GM21825 (cell line): Measurements from ENCODE around the gene DUT.

Source experiments
- ATAC-seq: cut with Tn5 transposase; IDR thresholded peaks from one replicate; pipeline ENCODE4 v1.9.1; 2021; ENCODE audit warnings: mild to moderate bottlenecking, moderate library complexity; ENCODE audit not compliant: unreplicated experiment

The DUT gene

DNA sequence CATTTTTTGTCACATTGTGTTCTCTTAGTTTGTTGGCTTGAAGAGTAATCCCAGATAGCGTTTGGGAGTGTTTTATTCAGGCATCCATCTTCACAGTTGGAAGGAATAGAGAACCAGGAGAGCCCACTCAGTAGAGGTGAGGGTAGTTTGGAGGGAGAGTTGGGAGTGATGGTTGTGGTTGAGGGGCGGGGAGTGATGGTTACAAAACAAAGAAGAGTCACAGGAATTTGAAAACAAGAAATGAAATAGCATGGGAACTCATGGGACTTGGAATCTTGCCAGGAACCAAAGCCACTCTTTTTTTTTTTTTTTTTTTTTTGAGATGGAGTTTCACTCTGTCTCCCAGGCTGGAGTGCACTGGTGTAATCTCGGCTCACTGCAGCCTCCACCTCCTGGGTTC, 36.3 kb downstream of the DUT start:
- ATAC-seq, result no peak

DNA sequence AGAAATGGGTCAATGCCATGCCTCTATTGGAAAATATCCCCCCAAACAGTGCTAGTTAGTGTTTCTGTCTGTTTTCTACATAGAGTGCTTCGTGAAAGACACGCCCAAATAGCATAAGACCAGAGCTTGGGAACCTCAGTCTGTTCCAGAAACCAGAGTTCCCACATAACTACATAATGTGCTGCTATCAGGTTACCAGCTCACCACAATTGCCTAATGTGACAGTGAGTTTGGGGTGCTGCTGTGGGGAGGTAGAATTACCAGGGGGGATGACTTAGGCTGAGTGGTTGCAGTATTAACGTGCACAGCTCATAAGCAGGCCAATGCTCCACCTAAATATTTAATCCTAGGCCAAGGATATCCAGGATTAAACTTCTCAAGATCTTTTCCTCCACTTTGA, 39.2 kb downstream of the DUT start:
- ATAC-seq, result no peak

DNA sequence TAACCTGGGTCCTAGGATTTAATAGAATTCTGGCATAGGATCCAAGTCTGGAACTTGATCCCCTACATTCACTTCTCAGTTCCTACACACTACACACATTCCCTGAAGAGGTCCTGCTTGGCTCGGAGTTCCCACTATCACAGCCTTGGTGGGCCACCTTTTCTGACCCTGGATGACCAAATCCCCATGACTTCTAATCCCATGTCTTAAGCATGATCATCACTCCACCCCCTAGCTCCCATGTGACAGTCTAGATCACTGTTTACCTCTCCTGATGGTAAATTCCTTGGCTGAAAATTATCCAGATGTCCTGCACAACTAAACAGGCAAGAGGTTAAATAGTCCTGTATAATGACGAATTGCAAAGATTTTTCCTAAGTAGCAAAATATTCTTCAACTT, 40.3 kb downstream of the DUT start:
- ATAC-seq, result no peak

DNA sequence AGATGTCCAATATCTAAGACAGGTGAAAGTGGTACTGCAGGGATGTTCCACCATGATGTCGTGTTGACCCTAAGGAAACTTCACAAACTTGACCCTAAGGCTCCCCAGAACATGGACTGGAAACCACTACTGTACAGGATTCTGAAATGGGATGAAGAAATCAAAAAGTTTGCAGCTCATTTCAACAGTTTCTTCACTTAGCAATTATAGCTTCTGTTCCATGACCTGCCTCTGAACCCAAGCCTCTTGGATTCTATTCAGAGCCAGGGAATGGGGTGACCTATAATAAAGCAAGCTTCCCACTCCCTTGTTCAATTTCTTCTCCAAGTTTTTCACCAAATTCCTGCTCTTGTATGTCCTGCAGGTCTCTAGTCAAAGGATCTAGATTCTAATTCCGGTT, 40.7 kb downstream of the DUT start:
- ATAC-seq, result no peak

DNA sequence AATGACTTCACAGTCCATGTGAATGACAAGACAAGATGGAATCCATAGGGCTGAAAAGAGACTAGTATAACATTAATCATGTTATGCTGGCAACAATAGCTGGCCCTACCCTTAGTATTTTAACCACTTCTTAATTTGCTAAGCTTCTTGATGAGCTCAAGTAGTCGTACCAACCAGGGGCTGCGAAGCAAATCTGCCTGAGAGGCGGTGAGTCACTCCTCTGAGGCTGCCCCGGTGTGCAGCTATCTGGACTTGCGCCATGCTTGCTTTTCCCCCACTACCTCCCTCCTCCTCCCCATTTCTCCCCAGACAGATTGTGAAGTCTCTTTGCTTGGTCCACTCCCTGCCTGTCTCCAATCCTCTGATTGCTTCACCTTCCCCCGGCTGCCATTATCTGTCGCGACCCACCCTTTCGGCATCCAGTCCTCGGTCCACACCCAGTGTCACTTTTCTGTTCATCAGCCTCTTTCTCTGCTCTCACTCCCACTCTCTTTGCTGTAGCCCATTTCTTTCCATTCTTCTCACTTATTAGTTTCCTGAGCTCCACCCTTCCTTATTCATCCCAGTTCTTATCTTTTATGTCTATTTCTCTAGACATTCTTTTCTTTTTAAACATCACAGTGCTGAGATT, 42.7 kb downstream of the DUT start:
- no peak for ATAC-seq

DNA sequence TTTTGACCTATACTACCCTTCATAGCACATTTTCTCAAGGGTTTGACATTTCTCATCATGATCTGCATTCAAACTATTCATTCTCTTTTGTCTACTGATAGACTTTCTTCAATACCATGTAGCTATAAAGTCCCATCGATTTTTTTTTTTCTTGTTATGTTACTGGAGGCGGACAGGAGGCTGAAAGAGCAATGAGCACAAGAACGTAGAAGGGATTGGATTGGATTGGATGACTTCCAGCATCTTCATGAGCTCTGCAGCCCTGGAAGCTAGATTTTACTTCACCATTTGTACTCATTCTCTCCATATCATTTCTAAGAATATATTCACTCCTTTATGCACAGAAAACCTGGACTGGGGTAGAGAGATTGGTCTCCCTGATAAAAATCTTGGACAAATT, 43.2 kb downstream of the DUT start:
- ATAC-seq, result no peak

DNA sequence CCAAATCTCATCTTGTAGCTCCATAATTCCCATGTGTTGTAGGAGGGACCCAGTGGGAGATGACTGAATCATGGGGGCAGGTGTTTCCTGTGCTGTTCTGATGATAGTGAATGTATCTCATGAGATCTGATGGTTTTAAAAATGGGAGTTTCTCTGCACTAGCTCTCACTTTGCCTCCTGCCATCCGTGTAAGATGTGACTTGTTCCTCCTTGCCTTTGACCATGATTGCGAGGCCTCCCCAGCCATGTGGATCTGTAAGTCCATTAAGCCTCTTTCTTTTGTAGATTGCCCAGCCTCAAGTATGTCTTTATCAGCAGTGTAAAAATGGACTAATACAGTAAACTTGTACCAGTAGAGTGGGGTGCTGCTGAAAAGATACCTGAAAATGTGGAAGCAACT, 44.5 kb downstream of the DUT start:
- no peak for ATAC-seq

DNA sequence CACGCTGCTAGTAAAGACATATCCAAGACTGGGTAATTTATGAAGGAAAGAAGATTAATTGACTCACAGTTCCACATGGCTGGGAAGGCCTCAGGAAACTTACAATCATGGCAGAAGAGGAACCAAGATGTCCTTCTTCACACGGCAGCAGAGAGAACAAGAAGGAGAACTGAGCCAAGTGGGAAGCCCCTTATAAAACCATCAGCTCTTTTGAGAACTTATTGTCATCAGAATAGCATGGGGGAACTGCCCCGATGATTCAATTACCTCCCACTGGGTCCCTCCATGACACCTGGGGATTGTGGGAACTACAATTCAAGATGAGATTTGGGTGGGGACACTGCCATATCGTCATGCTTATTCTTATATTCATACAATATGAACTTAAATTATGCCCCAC, 49.0 kb downstream of the DUT start:
- ATAC-seq, result no peak

DNA sequence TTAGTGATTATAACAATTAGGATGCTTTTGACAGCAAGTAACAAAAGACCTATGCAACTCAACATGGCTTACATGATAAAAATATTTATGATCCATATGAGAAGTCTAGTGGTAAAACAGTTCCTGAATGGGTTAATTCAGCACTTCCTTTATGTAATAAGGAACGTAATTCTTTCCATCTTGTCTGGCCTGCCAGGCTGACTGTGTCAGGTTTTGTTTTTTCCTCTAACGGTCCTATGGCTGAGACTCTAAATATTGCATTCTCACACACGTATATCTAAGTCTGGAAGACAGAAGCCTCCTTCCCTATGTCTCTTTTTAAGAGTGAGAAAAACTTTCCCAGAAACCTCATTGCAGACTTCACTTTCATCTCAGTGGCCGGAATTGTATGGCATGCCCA, 50.6 kb downstream of the DUT start:
- ATAC-seq, result no peak

DNA sequence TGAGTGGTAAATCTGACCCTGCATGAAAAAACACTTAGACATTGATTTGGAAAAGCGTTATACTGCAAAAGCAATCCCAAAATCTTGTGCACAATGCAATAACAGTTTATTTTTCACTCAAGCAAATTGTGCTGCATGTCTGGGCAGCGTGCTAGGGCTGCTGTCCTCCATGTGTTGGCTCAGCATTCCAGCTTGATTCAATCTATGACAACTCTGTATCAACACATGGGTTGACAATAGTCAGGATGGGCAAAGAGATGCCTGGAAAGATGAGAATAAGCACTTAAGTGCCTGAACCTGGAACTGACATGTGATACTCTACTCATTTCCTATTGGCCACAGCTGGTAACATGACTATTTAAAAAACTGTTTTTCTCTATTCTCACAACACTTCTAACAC, 51.8 kb downstream of the DUT start:
- no peak for ATAC-seq

DNA sequence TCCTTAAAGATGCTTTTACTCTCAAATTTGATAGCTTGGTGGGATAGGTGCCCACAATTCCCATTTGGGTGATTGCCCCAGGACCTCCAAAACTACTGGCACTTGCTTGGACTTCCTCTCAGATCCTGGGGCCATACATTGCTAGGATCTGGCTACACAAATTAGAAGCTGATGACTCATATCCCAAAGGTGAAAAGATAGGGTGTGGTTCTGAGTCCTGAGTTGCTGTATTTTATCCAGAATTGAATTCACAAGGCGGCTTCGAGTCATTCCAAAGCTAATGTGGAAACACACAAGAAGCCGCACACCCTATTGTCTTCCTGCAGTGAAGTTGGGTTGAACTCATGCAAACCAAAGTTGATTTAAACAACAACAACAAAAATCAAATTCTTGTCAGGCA, 53.4 kb downstream of the DUT start:
- ATAC-seq, result no peak

DNA sequence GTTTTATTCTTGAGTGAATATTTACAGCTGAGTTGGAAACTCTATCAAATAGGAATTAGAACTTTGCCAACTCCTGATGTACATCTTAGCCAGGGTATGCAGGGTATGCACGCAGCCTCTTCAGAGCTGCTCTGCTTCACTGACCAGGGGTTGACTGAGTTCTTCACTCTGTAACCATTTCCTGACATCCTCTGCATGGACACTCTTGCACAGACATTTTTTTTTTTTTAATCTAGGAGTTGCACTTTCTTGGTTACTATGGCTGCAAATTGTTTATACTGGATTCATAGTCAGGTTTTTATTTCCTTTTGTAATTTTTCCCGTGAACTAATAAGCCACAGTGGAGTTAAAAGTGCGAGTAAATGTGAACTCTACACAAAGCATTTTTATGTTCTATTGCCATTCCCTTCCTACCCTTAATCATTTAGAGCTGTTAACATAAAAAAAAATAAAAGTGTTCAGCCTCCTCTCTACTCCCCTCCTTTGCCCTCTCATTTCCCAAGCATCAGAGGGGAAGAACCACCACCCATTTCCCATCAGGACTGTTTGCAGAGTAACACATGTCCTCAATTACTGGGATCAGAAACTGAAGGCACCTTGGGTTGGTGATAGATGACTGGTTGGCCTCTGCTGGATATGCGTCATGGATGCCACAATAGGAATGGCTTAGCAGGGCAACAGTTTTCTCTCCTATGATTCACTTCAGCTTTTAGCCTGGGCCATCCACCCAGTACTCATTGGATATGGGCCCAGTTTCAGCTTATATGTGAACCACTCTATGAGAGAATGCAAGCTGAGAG, 54.0 kb downstream of the DUT start:
- no peak for ATAC-seq

DNA sequence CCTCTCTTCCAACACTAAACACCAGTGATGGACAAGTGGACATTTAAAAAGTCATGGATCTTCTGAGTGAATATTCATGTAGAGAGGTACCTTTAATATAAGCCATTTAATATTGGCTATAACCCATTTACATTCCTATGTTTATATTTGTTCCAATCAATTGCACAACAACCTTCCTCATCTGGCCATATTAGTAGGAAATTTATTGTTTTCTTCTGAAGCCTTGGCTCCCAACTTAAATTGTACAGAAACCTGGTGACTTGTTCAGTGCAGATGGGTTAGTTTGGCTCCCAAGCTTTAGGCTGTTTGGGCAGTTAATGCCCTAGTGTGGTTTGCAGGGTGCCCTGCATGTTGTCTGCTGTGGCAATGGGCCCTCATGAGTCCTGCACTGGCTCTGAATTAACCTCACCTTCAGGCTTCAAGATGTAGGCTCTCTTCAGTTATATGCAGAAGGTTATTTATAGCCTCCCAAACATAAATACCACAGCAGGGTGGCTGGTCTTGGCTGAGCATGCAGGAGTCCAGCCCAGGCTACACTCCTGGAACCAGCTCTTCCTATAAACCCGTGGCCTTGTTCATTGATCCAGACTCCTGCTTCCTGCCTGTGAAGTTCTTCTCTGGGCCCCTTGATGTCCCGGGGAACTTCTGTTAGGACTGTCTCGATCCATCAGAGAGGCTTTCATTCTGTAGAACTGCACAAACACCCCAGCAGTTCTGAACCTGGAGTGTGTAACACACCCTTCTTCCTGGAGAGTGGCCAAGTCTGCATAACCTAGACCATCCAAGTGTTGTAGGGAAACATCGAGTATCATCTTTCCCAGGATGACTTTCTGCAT, 57.0 kb downstream of the DUT start:
- no peak for ATAC-seq

DNA sequence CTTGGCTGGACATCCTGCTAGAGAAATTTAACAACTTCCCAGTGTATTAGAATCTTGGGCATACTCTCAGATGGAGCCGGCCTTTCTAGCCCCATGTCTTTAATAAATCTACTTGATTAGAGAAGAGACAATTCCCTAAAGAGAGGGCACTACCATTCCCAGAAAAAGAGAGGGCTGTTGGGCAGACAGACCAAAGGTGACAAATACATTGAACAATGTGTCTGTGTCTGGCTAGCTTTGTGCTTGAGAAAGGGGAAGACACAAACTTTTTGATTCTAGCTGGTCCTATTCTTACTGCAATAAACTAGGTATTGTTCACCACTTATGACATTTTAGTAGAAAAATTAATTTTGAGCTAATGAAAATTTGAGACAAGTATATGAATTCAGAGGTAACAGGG, 57.7 kb downstream of the DUT start:
- no peak for ATAC-seq

DNA sequence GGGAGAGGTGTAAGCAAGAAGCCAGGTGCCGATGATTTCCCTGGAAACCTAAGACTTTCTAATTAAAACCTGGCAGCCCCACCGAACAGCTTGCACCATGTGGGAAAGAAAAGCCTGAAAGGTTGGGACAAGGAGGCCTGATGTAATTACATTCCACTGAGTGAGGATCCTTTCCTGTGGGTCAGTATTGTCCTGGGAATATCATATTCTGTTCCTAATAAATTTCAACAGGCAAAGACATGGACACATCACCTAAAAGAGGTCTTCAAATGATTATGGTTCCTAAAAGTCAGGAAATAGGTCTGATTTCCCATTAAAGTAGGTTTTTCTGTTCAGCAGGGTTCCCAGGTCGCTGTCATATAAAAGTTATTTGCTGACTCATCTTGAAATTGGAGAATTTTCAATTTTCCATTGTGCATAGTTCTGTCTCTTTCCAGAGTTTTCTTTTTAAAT, 58.5 kb downstream of the DUT start:
- ATAC-seq, result no peak

DNA sequence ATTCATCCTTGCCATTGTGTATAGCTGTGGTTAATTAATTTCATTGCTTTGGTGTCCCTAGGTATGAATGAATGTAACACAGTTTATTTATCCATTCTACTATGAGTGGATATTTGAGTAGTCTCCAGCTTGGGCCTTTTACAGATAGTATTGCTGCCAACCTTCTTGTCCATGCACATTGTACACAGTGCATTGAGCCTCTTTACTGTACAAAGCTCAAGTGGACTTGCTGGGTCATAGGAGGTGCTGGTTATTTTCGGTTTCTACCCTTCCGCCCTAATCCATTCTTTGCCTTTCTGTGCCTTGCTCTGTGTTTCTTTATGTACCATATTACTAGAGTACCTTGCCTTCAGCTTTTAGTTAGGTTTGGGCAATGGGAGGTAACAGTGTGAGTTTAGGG, 60.7 kb downstream of the DUT start:
- ATAC-seq, result no peak

DNA sequence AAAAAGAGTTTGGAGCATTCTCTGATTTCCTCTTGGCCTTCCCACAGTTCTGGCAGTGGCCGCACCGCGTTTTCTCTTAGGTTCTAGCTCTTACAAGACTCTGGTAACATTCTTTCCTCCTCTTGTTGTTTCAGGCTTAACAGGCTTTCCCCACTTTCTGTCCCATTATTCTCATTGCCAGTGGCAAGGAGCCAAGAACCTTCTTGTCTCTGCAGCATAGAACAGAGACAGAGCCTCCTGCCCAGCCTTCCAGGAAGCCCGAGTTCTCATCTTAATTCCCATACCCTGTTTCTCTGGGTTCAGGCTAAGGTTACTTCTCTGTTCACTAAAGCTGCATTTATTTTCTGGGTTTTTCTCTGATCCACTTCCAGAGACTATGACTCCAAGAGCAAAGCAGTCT, 61.1 kb downstream of the DUT start:
- no peak for ATAC-seq
